H1 (cell line): ENCODE measurements around the gene XRN2. TPM values are rescaled to one million over a fixed set of nuclear protein-coding genes. Genes with fewer than 3 reads are reported as not detected.

ENCODE experiments used
- BCL11A ChIP-seq, 2 experiments: IDR thresholded peaks; one replicate each; pipeline ENCODE4 v1.6.1; 2011; ENCODE audit warnings: low read depth in 2 of 2, low read length in 2 of 2, mild to moderate bottlenecking in 2 of 2
- CHD7 ChIP-seq: fragments of 300-600 bp; sonication (generic); IDR thresholded peaks from 2 replicates; pipeline ENCODE4 v1.7.1; 2012; ENCODE audit warnings: low read length, moderate library complexity, mild to moderate bottlenecking, inconsistent platforms; ENCODE audit not compliant: insufficient replicate concordance
- CTCF ChIP-seq, 3 experiments: IDR thresholded peaks; 1 replicate in 2 of 3; 2 replicates in 1 of 3; pipeline versions ENCODE4 v1.5.1 to v1.6.1; 2011; ENCODE audit warnings: low read length in 3 of 3, mild to moderate bottlenecking in 3 of 3, inconsistent platforms in 2 of 3, low read depth in 1 of 3, moderate library complexity in 1 of 3; ENCODE audit not compliant: insufficient read depth in 1 of 3; ENCODE audit errors: control extremely low read depth in 1 of 3
- EP300 ChIP-seq, 2 experiments: IDR thresholded peaks; 1 replicate in 1 of 2; 2 replicates in 1 of 2; pipeline ENCODE4 v1.6.1; 2011 to 2012; ENCODE audit warnings: low read depth in 2 of 2, low read length in 2 of 2, mild to moderate bottlenecking in 2 of 2, borderline replicate concordance in 1 of 2, inconsistent platforms in 1 of 2, moderate library complexity in 1 of 2
- KDM5A ChIP-seq: fragments of 200-600 bp; IDR thresholded peaks from 2 replicates; pipeline ENCODE4 v1.7.1; 2012; ENCODE audit warnings: mild to moderate bottlenecking, low read length, inconsistent platforms, mixed read lengths
- TBP ChIP-seq: IDR thresholded peaks from 2 replicates; pipeline ENCODE4 v1.6.1; 2011; ENCODE audit warnings: low read depth, low read length, improper control_type of control experiment
- YY1 ChIP-seq: IDR thresholded peaks from 2 replicates; pipeline ENCODE4 v1.6.1; 2011; ENCODE audit warnings: low read depth, mild to moderate bottlenecking, low read length
- polyA plus RNA-seq, 7 experiments: library from polyadenylated mRNA; depleted of rRNA in 3 of 7; stranded (reverse) in 5 of 7; unstranded in 2 of 7; fragments of >200 nt in 5 of 7; fragments of 200-250 nt in 2 of 7; gene quantifications; 1 replicate in 5 of 7; 2 replicates in 1 of 7; 4 replicates in 1 of 7; pipeline versions ENCODE4 v1.2.1 to v1.2.3, GENCODE V29; 2011 to 2013; ENCODE audit warnings: missing spikeins in 2 of 7, mixed read lengths in 2 of 7
- total RNA-seq: library from RNA; stranded (reverse); fragmentation: NEBNext Ultra II Directional; extraction: Animal tissue kit (Norgen Biotek cat#: 25700); gene quantifications from 2 replicates; pipeline ENCODE4 v1.2.1, GENCODE V29; 2021

The XRN2 gene
- total and polyA plus RNA-seq, 2 of the 8 experiments (the other 6 are each of a cell fraction or from before 2014, with no cell fraction given): 60.3 to 139 TPM

- no peak for TF ChIP-seq CHD7
- no peak for TF ChIP-seq EP300 (IDR thresholded peaks at IDR 0.05; ENCODE audit: borderline replicate concordance in 1 of 2, low read depth in 2 of 2, low read length in 2 of 2)
- no peak for TF ChIP-seq YY1
- TF ChIP-seq TBP: no peak
- no peak for TF ChIP-seq BCL11A (IDR thresholded peaks at IDR 0.05; ENCODE audit: low read depth in 2 of 2, low read length in 2 of 2)
- TF ChIP-seq CTCF (IDR thresholded peaks at IDR 0.05; ENCODE audit: control extremely low read depth in 1 of 3, insufficient read depth in 1 of 3, low read depth in 1 of 3, low read length in 3 of 3): no peak
- TF ChIP-seq KDM5A: no peak
Observed at GRCh38 chr20:21339499-21339898, 36.4 kb downstream of the XRN2 start (continued).
